ENCODE measurements around the gene PDZD4. TPM values are rescaled to one million over a fixed set of nuclear protein-coding genes. Genes with fewer than 3 reads are reported as not detected.
A peak's percentile ranks its signal among the peaks of the same experiment; 100 is the strongest.
"Not testable (repeated sequence)": the region's sequence is repeated elsewhere in the genome, so short reads cannot be mapped to it uniquely, and the experiment has no call there.

Gene PDZD4
- total RNA-seq, 1 donor from 2014 or later = 23.2 TPM

- Histone ChIP-seq H3K4me3 (peak overlapping the region; percentile 42 to 59), H3K36me3 (no peaks in the 10 kb centered on the region), H3K9me3 (no peaks in the 10 kb centered on the region), H3K4me1 (no peaks in the 10 kb centered on the region), H3K27me3 (no peaks in the 10 kb centered on the region), H3K27ac (no peak overlapping the region)
- DNase-seq (ENCODE audit: low spot score in 2 of 2) = no peak
- TF ChIP-seq CTCF (IDR thresholded peaks at IDR 0.05) = no peak
- intact Hi-C loops (cut with DNase I) = no loop called here
Observed at GRCh38 chrX:153818571-153819383, 11.6 kb downstream of the PDZD4 start.

- intact Hi-C loops (cut with DNase I); DNase-seq (ENCODE audit: low spot score in 2 of 2): not testable (repeated sequence)
Observed at GRCh38 chrX:153818064-153818463, 12.3 kb downstream of the PDZD4 start.

GRCh38 chrX:153816831-153817690 lies 13.3 kb downstream of the PDZD4 start:
- Histone ChIP-seq H3K27me3 (no peaks in the 10 kb centered on the region), H3K27ac (no peak overlapping the region), H3K9me3 (no peaks in the 10 kb centered on the region), H3K36me3 (no peaks in the 10 kb centered on the region), H3K4me1 (no peaks in the 10 kb centered on the region), H3K4me3 (no peak overlapping the region)
- no peak for DNase-seq (ENCODE audit: low spot score in 2 of 2)
- intact Hi-C loops (cut with DNase I) = no loop called here
- TF ChIP-seq CTCF (IDR thresholded peaks at IDR 0.05) = no peak

More at GRCh38 chrX:153818064-153818463, 12.3 kb downstream of the PDZD4 start:
- H3K4me3 ChIP-seq, H3K9me3 ChIP-seq, H3K4me1 ChIP-seq, H3K27me3 ChIP-seq, H3K36me3 ChIP-seq, H3K27ac ChIP-seq: not testable (repeated sequence)

- no peak for TF ChIP-seq CTCF (IDR thresholded peaks at IDR 0.05)
- intact Hi-C loops (cut with DNase I) = no loop called here
- Histone ChIP-seq H3K27me3 (no peaks in the 10 kb centered on the region), H3K4me3 (no peak overlapping the region), H3K4me1 (no peaks in the 10 kb centered on the region), H3K9me3 (no peaks in the 10 kb centered on the region), H3K36me3 (no peaks in the 10 kb centered on the region), H3K27ac (no peak overlapping the region)
- no peak for DNase-seq (ENCODE audit: low spot score in 2 of 2)
Observed at GRCh38 chrX:153814591-153815315, 15.6 kb downstream of the PDZD4 start.

GRCh38 chrX:153813161-153813560 lies 17.2 kb downstream of the PDZD4 start:
- Histone ChIP-seq H3K36me3 (no peaks in the 10 kb centered on the region), H3K4me3 (no peak overlapping the region), H3K4me1 (no peaks in the 10 kb centered on the region), H3K9me3 (no peaks in the 10 kb centered on the region), H3K27me3 (no peaks in the 10 kb centered on the region), H3K27ac (no peak overlapping the region)
- no peak for TF ChIP-seq CTCF (IDR thresholded peaks at IDR 0.05)
- no peak for DNase-seq (ENCODE audit: low spot score in 2 of 2)
- intact Hi-C loops (cut with DNase I) = no loop called here
